ENCODE results near the gene LRRIQ1.

Gene LRRIQ1

DNA sequence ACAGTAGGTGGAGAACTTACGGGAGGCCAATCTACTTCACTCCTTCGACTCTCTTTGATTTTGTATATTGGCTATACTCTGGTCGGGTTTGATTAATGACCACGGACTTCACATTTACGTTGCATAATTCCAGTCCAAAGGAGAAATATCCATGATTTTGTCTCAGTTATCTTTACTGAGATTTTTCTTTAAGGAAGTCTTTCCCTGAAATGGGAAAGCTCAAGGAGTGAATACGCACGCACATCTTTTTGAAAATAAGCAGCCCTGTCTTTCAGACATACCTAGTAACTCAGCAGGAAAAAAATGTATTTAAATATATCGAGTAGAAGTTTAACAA lies 238.1 kb downstream of the LRRIQ1 start:
- ChIA-PET CTCF (interaction anchor here (0.6 kb wide), 2 partner anchors 284 to 1130 kb away, joined by 3 to 7 read pairs; no protein-coding TSS in a partner anchor), POLR2A (ENCODE audit: low non-redundant PET) (no interaction called here)
- TF ChIP-seq, protein P1, sequence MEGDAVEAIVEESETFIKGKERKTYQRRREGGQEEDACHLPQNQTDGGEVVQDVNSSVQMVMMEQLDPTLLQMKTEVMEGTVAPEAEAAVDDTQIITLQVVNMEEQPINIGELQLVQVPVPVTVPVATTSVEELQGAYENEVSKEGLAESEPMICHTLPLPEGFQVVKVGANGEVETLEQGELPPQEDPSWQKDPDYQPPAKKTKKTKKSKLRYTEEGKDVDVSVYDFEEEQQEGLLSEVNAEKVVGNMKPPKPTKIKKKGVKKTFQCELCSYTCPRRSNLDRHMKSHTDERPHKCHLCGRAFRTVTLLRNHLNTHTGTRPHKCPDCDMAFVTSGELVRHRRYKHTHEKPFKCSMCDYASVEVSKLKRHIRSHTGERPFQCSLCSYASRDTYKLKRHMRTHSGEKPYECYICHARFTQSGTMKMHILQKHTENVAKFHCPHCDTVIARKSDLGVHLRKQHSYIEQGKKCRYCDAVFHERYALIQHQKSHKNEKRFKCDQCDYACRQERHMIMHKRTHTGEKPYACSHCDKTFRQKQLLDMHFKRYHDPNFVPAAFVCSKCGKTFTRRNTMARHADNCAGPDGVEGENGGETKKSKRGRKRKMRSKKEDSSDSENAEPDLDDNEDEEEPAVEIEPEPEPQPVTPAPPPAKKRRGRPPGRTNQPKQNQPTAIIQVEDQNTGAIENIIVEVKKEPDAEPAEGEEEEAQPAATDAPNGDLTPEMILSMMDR (conservative IDR thresholded peaks at IDR 0.05; ENCODE audit: low read depth): no peak
- no peak overlapping the region for H3K27ac ChIP-seq
- no peak for DNase-seq (ENCODE audit: low spot score)

DNA sequence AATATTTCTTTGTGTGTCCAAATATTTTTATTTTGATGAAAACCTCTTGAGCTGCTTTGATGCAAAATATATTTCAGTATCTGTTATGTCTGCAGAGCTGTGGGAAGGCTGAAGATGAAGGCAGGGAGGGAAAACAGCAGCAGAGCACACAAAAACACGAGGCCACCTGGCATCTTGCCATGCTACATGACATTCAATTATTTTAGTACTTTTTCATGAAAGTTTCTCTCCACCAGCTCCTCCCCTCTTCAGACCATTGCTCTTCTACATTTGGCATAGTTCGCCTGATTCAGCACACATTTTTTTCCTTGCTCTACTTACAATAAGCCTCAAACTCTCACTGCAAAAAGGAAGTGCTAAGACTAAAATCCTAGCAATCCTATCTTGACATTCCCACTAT lies 239.2 kb downstream of the LRRIQ1 start:
- no peak for DNase-seq (ENCODE audit: low spot score)
- H3K27ac ChIP-seq: no peak overlapping the region
- TF ChIP-seq, protein P1 (conservative IDR thresholded peaks at IDR 0.05; ENCODE audit: low read depth): no peak
- CTCF ChIA-PET: no interaction called here
- POLR2A ChIA-PET (ENCODE audit: low non-redundant PET): interaction anchor here (0.7 kb wide), 1 partner anchor 197 kb away, joined by 11 read pairs; no protein-coding TSS in a partner anchor

DNA sequence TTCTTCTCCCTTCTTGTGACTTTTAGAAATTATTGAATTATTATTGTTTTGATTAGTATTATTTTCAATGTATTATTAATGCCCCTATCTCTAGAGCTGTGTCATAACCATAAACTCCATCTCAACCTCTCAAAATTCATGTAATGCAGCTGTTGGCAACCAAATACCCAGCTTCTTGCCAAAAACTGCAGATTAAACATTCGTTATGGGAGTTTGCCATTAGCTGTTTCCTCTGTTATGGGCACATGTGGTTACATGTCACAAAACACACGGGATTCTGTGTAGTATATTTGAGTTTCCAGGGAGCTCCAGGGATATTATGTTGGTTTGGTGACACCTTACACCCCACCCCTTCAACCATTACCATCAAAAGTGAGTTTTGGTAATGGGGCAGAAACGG lies 241.0 kb downstream of the LRRIQ1 start:
- ChIA-PET POLR2A (ENCODE audit: low non-redundant PET) (no interaction called here), CTCF (no interaction called here)
- DNase-seq (ENCODE audit: low spot score): no peak
- TF ChIP-seq, protein P1 (conservative IDR thresholded peaks at IDR 0.05; ENCODE audit: low read depth): no peak
- no peak overlapping the region for H3K27ac ChIP-seq

DNA sequence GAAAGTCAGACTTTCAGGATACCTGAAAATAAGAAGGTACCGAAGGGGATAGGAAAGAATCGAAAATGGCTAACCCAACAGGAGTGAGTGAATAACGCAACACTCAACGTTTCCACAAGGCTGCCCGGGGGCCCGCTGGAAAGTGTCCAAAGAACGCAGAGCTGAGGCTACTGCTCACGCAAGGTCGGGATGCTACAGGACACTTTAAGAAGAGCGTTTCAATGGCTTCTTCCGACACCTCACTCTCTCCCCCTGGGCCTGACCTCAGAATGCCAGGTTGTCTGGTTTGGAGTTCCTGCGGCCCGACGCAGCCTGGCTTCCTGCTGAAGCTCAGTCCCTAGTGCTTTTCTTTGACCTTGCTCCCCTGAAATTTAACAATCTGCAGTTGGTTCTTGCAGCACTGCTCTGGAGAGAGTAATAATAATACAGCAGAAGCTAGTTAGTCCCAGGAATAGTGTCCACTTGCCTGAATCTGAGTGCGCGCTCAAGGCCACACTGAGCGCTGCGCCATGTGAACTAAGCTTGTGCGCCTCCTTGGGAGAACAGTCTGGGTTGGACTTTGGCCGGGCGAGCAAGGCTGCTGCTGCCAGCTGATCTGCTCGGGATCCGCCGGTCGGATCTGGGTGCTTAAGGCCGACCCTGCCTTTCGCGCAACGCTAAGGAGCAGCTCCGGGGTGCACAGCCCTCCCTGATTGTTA lies 241.9 kb downstream of the LRRIQ1 start:
- POLR2A ChIA-PET (ENCODE audit: low non-redundant PET): no interaction called here
- H3K27ac ChIP-seq: no peak overlapping the region
- DNase-seq (ENCODE audit: low spot score): no peak
- TF ChIP-seq, protein P1 (conservative IDR thresholded peaks at IDR 0.05; ENCODE audit: low read depth): no peak
- CTCF ChIA-PET: interaction anchor here (0.6 kb wide), 1 partner anchor 679 kb away, joined by 4 read pairs; no protein-coding TSS in a partner anchor

DNA sequence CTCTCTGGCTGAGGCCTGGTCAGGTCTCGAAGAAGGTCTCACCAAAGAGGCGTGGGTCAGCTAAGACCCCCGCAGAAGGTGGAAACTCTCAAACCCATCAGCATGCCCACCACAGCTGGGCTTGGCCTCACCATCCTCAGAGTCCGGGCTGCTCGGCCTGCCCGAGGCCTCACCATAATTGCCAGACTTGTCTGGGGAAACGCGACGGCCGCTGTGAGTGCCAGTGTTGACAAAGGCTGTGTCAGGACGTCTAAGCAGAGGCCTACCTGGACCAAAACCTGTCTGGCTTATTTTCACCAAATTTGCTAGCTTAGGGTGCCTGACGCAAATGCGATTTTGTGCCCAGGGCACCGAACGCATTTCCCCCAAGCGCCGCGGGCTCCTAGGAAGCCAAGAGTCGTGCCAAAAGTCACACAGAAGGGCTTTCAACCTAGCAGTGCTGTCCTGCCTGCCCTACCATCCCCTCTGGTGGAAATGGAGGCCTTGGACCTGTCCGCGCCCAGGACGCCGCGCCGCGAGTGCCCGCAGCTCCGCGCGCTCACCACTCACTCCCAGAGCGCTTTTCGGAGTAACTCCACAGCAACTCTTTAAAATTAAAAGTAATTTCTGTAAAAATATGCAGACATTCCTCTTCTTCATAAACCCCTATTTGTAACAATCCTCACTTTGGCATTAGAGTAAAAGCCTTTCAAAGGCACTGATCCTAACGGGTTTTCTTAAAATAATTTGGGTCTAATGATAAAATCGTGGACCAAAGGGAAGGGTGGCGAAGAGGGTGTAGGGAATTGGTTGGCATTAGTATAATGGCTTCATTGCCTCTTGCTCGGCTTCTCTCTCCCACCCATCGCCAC lies 242.7 kb downstream of the LRRIQ1 start:
- CTCF ChIA-PET: interaction anchor here (0.6 kb wide), 1 partner anchor 679 kb away, joined by 4 read pairs; no protein-coding TSS in a partner anchor

More for the DNA sequence above, 242.7 kb downstream of the LRRIQ1 start:
- no peak overlapping the region for H3K27ac ChIP-seq
- DNase-seq (ENCODE audit: low spot score): no peak
- TF ChIP-seq, protein P1 (conservative IDR thresholded peaks at IDR 0.05; ENCODE audit: low read depth): no peak
- POLR2A ChIA-PET (ENCODE audit: low non-redundant PET): no interaction called here

Data from RWPE1 (cell line).